Loucy (cell line): ENCODE measurements around the gene BCAR3.

Experiments used
- H2AFZ ChIP-seq: fragments of 200-600 bp; sonication (generic); 2 replicates; pipeline ENCODE4 v1.6.0; 2016; ENCODE audit warnings: antibody characterized with exemption, mild to moderate bottlenecking, low read length, moderate library complexity
- H3F3A ChIP-seq: fragments of 200-600 bp; 2 replicates; pipeline ENCODE4 v1.6.0; 2016; ENCODE audit warnings: antibody characterized with exemption, low read depth, mild to moderate bottlenecking
- H3K27me3 ChIP-seq: fragments of 200-600 bp; sonication (generic); 2 replicates; pipeline ENCODE4 v1.6.1; 2014; ENCODE audit warnings: low read length, mild to moderate bottlenecking; ENCODE audit not compliant: insufficient read depth, poor library complexity, severe bottlenecking
- H3K36me3 ChIP-seq: fragments of 200-600 bp; sonication (generic); 2 replicates; pipeline ENCODE4 v1.6.1; 2016; ENCODE audit warnings: low read length; ENCODE audit not compliant: insufficient read depth
- H3K4me1 ChIP-seq: fragments of 200-600 bp; sonication (generic); 2 replicates; pipeline ENCODE4 v1.5.1; 2014; ENCODE audit warnings: low read length, mild to moderate bottlenecking; ENCODE audit not compliant: insufficient read depth, poor library complexity, severe bottlenecking
- H3K4me2 ChIP-seq: fragments of 200-600 bp; sonication (generic); 2 replicates; pipeline ENCODE4 v1.6.0; 2014; ENCODE audit warnings: antibody characterized with exemption, low read length, low read depth, mild to moderate bottlenecking; ENCODE audit not compliant: poor library complexity, severe bottlenecking
- H3K4me3 ChIP-seq: fragments of 200-600 bp; sonication (generic); 2 replicates; pipeline ENCODE4 v1.5.1; 2014; ENCODE audit warnings: low read length, mild to moderate bottlenecking, mixed read lengths; ENCODE audit not compliant: poor library complexity, severe bottlenecking
- H3K79me2 ChIP-seq: fragments of 200-600 bp; sonication (generic); 2 replicates; pipeline ENCODE4 v1.6.1; 2014; ENCODE audit warnings: low read length; ENCODE audit not compliant: insufficient read depth
- H3K9ac ChIP-seq: fragments of 200-600 bp; sonication (generic); 2 replicates; pipeline ENCODE4 v1.6.0; 2014; ENCODE audit warnings: mild to moderate bottlenecking, low read depth, low read length, moderate library complexity; ENCODE audit not compliant: poor library complexity, severe bottlenecking
- H3K9me2 ChIP-seq: fragments of 200-600 bp; sonication (generic); replicated peaks from 2 replicates; pipeline ENCODE4 v1.6.1; 2016; ENCODE audit warnings: low read depth, low read length, mixed read lengths
- H3K9me3 ChIP-seq: fragments of 200-600 bp; sonication (generic); 2 replicates; pipeline ENCODE4 v1.6.1; 2014; ENCODE audit warnings: mild to moderate bottlenecking, antibody characterized with exemption, low read length, low read depth; ENCODE audit not compliant: insufficient read depth
- H4K20me1 ChIP-seq: fragments of 200-600 bp; sonication (generic); 2 replicates; pipeline ENCODE4 v1.6.0; 2014; ENCODE audit warnings: antibody characterized with exemption, low read length, mild to moderate bottlenecking; ENCODE audit not compliant: insufficient read depth, poor library complexity, severe bottlenecking
- EZH2phosphoT487 ChIP-seq: fragments of 200-600 bp; IDR thresholded peaks from 2 replicates; pipeline ENCODE4 v1.6.1; 2018; ENCODE audit warnings: antibody characterized with exemption, mild to moderate bottlenecking, moderate library complexity, borderline replicate concordance
- TF ChIP-seq, protein P1 (sequence below): fragments of 200-600 bp; sonication (generic); conservative IDR thresholded peaks from 2 replicates; pipeline ENCODE4 v1.5.1; 2014; ENCODE audit warnings: mild to moderate bottlenecking, antibody characterized with exemption, low read length

BCAR3 gene

DNA sequence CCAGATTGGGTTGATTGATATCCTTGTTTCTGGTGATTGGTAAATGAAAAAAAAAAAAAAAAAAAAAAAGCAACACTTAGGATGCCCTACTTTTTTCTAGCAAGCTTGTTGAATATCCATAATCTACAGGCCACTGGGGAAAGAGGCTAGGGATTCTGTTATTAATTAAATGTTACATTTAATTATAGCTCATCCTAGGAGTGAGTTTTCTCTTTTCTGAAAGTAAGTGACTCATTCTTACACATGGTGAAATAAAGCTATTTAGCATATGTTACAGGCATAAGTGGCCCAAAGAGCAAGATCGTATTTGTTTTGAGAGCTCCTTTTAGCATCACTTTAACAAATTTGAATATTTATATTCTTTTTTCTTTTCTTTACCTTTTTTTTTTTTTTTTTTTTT, 139.2 kb downstream of the BCAR3 start:
- Histone ChIP-seq H3K9ac (no peak overlapping the region), H3K4me2 (no peak overlapping the region), H3K27me3 (no peaks in the 10 kb centered on the region), H3K9me3 (no peaks in the 10 kb centered on the region), H3K9me2 (no peaks in the 10 kb centered on the region), H3F3A (no peaks in the 10 kb centered on the region), H4K20me1 (no peaks in the 10 kb centered on the region), H2AFZ (no peak overlapping the region), H3K4me3 (no peak overlapping the region), H3K36me3 (no peaks in the 10 kb centered on the region), H3K4me1 (peaks cover 13% of the 10 kb centered on the region), H3K79me2 (no peaks in the 10 kb centered on the region)
- TF ChIP-seq, protein P1, sequence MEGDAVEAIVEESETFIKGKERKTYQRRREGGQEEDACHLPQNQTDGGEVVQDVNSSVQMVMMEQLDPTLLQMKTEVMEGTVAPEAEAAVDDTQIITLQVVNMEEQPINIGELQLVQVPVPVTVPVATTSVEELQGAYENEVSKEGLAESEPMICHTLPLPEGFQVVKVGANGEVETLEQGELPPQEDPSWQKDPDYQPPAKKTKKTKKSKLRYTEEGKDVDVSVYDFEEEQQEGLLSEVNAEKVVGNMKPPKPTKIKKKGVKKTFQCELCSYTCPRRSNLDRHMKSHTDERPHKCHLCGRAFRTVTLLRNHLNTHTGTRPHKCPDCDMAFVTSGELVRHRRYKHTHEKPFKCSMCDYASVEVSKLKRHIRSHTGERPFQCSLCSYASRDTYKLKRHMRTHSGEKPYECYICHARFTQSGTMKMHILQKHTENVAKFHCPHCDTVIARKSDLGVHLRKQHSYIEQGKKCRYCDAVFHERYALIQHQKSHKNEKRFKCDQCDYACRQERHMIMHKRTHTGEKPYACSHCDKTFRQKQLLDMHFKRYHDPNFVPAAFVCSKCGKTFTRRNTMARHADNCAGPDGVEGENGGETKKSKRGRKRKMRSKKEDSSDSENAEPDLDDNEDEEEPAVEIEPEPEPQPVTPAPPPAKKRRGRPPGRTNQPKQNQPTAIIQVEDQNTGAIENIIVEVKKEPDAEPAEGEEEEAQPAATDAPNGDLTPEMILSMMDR, result no peak
- TF ChIP-seq EZH2phosphoT487, result no peak

DNA sequence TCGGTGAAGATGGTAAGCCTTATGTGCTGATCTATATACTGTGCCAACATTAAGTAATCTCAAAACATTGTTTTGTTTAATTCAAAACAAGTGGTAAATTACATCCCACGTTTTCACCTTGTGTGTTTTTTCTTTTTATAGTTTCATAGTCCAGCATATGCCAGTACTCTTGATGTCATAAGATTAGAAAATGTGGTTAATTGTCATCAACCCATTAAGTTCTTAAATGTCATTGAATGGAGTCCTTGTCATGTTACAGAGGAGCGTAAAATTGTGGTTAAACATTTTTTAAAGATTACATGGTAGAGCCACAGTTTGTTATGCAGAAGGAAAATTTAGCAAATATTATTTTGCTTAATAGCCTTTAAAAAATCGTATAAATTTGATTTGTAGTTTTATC, 140.6 kb downstream of the BCAR3 start:
- Histone ChIP-seq H3K9me3 (no peaks in the 10 kb centered on the region), H3K36me3 (no peaks in the 10 kb centered on the region), H3K79me2 (no peaks in the 10 kb centered on the region), H3K4me3 (no peak overlapping the region), H3K9ac (no peak overlapping the region), H2AFZ (no peak overlapping the region), H3K9me2 (no peaks in the 10 kb centered on the region), H3K4me1 (peaks cover 13% of the 10 kb centered on the region), H4K20me1 (no peaks in the 10 kb centered on the region), H3K27me3 (no peaks in the 10 kb centered on the region), H3K4me2 (no peak overlapping the region), H3F3A (no peaks in the 10 kb centered on the region)
- TF ChIP-seq, protein P1, result no peak
- no peak for TF ChIP-seq EZH2phosphoT487

DNA sequence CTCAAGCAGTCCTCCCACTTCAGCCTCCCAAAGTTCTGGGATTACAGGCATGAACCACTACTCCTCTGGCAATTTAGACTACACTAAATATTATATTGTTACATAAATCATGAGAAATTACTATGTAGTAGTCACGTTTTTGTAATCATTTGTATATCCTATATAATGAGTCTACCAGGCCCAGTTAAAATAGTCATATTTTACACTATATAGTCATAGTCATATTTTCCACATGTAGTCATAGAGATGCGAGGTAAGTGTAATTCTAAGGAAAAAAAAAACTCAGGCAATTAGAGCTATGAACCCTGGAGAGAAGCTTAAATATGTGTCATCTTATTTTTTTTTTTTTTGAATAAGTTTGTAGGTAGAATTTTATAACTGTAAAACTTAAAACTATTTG, 143.7 kb downstream of the BCAR3 start:
- Histone ChIP-seq H3F3A (no peaks in the 10 kb centered on the region), H3K36me3 (peaks cover 5% of the 10 kb centered on the region), H2AFZ (no peak overlapping the region), H3K4me1 (peaks cover 13% of the 10 kb centered on the region), H3K9ac (no peak overlapping the region), H3K79me2 (no peaks in the 10 kb centered on the region), H3K9me3 (no peaks in the 10 kb centered on the region), H3K4me3 (no peak overlapping the region), H3K27me3 (no peaks in the 10 kb centered on the region), H3K4me2 (no peak overlapping the region), H4K20me1 (no peaks in the 10 kb centered on the region), H3K9me2 (no peaks in the 10 kb centered on the region)
- TF ChIP-seq EZH2phosphoT487, result no peak
- TF ChIP-seq, protein P1, result no peak
